ENCODE results near the gene PITPNM3.

PITPNM3 gene

DNA sequence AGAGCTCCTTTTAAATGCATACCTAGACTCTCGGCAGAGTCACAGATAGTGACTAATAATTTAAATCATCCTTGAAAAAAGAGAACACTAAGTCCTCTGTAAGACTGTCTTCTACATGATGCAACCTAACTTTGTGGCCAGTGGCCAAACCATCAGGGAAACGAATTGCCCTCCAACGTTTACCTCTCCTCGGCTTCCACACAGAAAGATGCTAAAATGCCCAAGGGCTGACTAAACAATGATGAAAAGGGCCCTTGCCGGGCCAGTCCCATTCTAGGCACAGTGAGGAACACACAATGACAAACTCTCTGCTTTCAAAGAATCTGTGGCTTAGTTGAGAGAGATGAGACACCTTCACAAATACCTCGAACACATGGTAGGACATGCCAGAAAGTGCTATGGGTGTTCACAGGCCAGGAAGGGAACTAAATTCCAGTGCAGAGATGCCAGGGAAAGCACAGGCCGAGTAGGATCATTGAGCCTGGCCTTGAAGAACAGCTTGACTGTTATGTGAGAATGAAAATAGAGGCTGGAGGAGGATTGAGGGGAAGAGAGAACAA, 35.3 kb upstream of the PITPNM3 start (continued):
- TF ChIP-seq, protein P1, sequence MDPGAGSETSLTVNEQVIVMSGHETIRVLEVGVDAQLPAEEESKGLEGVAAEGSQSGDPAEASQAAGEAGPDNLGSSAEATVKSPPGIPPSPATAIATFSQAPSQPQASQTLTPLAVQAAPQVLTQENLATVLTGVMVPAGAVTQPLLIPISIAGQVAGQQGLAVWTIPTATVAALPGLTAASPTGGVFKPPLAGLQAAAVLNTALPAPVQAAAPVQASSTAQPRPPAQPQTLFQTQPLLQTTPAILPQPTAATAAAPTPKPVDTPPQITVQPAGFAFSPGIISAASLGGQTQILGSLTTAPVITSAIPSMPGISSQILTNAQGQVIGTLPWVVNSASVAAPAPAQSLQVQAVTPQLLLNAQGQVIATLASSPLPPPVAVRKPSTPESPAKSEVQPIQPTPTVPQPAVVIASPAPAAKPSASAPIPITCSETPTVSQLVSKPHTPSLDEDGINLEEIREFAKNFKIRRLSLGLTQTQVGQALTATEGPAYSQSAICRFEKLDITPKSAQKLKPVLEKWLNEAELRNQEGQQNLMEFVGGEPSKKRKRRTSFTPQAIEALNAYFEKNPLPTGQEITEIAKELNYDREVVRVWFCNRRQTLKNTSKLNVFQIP (CRISPR knock-in tag; IDR thresholded peaks at IDR 0.05; ENCODE audit: borderline replicate concordance, low read depth), result no peak
- TF ChIP-seq RARB (CRISPR knock-in tag; IDR thresholded peaks at IDR 0.05) (no peak), ESRRG (CRISPR knock-in tag; IDR thresholded peaks at IDR 0.05) (no peak), BACH2 (CRISPR knock-in tag; IDR thresholded peaks at IDR 0.05; ENCODE audit: borderline replicate concordance) (no peak), CSDC2 (CRISPR knock-in tag; IDR thresholded peaks at IDR 0.05) (no peak), ZFP3 (CRISPR knock-in tag; IDR thresholded peaks at IDR 0.05) (no peak)
- TF ChIP-seq, protein P2, sequence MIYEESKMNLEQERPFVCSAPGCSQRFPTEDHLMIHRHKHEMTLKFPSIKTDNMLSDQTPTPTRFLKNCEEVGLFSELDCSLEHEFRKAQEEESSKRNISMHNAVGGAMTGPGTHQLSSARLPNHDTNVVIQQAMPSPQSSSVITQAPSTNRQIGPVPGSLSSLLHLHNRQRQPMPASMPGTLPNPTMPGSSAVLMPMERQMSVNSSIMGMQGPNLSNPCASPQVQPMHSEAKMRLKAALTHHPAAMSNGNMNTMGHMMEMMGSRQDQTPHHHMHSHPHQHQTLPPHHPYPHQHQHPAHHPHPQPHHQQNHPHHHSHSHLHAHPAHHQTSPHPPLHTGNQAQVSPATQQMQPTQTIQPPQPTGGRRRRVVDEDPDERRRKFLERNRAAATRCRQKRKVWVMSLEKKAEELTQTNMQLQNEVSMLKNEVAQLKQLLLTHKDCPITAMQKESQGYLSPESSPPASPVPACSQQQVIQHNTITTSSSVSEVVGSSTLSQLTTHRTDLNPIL (CRISPR knock-in tag; IDR thresholded peaks at IDR 0.05; ENCODE audit: low read depth), result no peak

DNA sequence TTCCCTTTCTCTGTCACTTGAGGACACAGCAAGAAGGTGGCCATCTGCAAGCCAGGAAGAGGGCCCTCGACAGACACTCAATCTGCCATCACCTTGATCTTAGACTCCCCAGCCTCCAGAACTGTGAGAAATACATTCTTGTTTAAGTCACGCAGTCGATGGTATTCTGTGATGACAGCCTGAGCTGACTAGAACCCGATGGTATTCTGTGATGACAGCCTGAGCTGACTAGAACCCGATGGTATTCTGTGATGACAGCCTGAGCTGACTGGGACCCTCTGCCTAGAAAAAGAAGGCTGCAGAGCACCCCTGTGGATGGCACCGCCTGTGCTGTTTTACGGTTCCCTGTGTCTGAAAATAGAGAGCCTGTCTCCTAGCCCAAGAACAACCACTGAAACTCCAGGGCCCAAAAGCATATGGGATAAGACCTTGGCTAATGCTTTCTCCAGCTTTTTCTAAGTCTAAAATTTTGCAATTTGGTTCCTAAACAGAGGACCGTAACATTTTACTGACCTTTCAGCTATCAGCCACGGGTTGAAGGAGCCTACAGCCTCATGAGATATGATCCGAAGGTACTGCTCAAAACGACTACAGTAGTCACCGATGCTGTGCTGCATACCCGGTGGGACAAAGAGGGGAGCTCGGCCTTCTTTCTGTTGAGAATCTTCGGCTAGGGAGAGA, 33.1 kb upstream of the PITPNM3 start:
- ATAC-seq, result no peak
- no peak for TF ChIP-seq PPARA (CRISPR knock-in tag; IDR thresholded peaks at IDR 0.05; ENCODE audit: borderline replicate concordance)
- TF ChIP-seq, protein P3, sequence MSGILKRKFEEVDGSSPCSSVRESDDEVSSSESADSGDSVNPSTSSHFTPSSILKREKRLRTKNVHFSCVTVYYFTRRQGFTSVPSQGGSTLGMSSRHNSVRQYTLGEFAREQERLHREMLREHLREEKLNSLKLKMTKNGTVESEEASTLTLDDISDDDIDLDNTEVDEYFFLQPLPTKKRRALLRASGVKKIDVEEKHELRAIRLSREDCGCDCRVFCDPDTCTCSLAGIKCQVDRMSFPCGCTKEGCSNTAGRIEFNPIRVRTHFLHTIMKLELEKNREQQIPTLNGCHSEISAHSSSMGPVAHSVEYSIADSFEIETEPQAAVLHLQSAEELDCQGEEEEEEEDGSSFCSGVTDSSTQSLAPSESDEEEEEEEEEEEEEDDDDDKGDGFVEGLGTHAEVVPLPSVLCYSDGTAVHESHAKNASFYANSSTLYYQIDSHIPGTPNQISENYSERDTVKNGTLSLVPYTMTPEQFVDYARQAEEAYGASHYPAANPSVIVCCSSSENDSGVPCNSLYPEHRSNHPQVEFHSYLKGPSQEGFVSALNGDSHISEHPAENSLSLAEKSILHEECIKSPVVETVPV (CRISPR knock-in tag; IDR thresholded peaks at IDR 0.05), result no peak
- TF ChIP-seq BACH2 (CRISPR knock-in tag; IDR thresholded peaks at IDR 0.05; ENCODE audit: borderline replicate concordance), result no peak
- no peak for TF ChIP-seq SNAI2 (CRISPR knock-in tag; IDR thresholded peaks at IDR 0.05)
- no peak for TF ChIP-seq TOX (CRISPR knock-in tag; IDR thresholded peaks at IDR 0.05; ENCODE audit: borderline replicate concordance)
- no peak for TF ChIP-seq GLIS3 (CRISPR knock-in tag; IDR thresholded peaks at IDR 0.05)

DNA sequence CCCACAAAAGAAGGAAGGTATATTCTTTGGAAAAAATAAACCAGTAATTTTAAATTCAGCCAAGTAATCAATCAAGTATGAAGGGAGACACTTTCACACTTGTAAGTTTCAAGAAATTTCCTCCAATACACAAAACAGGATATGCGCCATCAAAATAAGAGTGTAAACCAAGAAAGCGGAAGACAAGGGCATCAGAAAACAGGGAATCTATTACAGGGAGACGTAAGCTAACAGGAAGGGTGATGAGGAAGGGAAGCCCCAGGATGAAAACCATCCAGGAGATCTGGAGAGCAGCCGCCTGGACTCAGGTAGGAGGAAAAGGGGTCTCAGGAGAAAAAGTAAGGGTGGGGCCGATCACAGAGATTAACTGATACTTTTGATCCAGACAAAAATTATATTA, 31.8 kb upstream of the PITPNM3 start:
- no peak for TF ChIP-seq RARB (CRISPR knock-in tag; IDR thresholded peaks at IDR 0.05)
- TF ChIP-seq, protein P4, sequence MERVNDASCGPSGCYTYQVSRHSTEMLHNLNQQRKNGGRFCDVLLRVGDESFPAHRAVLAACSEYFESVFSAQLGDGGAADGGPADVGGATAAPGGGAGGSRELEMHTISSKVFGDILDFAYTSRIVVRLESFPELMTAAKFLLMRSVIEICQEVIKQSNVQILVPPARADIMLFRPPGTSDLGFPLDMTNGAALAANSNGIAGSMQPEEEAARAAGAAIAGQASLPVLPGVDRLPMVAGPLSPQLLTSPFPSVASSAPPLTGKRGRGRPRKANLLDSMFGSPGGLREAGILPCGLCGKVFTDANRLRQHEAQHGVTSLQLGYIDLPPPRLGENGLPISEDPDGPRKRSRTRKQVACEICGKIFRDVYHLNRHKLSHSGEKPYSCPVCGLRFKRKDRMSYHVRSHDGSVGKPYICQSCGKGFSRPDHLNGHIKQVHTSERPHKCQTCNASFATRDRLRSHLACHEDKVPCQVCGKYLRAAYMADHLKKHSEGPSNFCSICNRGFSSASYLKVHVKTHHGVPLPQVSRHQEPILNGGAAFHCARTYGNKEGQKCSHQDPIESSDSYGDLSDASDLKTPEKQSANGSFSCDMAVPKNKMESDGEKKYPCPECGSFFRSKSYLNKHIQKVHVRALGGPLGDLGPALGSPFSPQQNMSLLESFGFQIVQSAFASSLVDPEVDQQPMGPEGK (CRISPR knock-in tag; IDR thresholded peaks at IDR 0.05; ENCODE audit: borderline replicate concordance), result no peak
- no peak for ATAC-seq

DNA sequence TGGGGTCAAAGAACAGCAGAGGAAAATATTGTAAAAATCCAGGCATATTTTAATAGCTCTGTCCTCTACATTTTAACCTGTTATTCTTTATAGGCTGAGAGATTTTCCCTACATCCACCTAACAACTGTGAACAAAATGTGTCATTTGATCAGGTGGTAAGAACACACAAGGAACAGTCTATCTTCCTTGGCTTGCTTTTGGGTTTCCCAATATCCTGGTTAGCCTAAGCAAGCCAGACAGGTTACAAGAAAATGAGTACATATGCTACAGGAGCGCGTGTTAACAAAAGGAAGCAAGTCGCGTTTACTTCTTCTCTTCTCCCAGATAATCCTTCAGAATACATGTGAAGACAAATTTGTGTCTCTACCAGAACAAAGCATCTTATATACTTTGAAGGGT, 31.0 kb upstream of the PITPNM3 start:
- no peak for ATAC-seq
- TF ChIP-seq, protein P4 (CRISPR knock-in tag; IDR thresholded peaks at IDR 0.05; ENCODE audit: borderline replicate concordance), result no peak
- TF ChIP-seq ZC3H10 (CRISPR knock-in tag; IDR thresholded peaks at IDR 0.05) (no peak), OSR1 (CRISPR knock-in tag; IDR thresholded peaks at IDR 0.05) (no peak), SNAI2 (CRISPR knock-in tag; IDR thresholded peaks at IDR 0.05) (no peak), GLIS3 (CRISPR knock-in tag; IDR thresholded peaks at IDR 0.05) (no peak), ARNTL (CRISPR knock-in tag; IDR thresholded peaks at IDR 0.05; ENCODE audit: borderline replicate concordance, low read depth) (no peak)

DNA sequence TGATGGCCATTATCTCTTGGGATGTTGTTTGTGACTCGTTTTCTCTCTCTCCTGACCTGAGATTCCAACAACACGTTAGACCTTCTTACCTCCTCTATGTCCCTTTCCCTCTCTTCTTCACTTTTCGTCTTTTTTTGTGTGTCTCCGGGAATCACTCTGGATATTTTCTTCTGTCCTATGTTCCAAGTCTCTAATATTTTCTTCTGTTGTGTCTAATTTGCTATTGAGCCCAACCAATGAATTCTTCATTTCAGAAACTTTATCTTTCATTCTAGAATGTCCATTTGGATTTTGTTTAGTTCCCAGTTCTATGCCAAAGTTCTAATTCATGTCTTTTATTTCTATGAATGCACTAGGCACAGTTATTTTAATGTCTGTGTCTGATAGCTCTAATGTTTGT, 27.1 kb upstream of the PITPNM3 start:
- ATAC-seq, result no peak

More for the DNA sequence above, 27.1 kb upstream of the PITPNM3 start:
- TF ChIP-seq ZFP30 (CRISPR knock-in tag; IDR thresholded peaks at IDR 0.05) (peak; percentile 92), ZFP3 (CRISPR knock-in tag; IDR thresholded peaks at IDR 0.05) (no peak)

Data from SK-N-SH treated with all-trans-retinoic acid at 6 μM for 48 hours (cell line).